ENCODE data around the gene CTXND1. TPM values are rescaled to one million over a fixed set of nuclear protein-coding genes. Genes with fewer than 3 reads are reported as not detected.

CTXND1 gene
- total RNA-seq, 1 donor from 2014 or later, result not detected

GRCh38 chr15:80154336-80154735, 97.7 kb downstream of the CTXND1 start:
- Mint-ChIP-seq H3K4me3 (ENCODE audit: unreplicated experiment) (no peak overlapping the region), H3K36me3 (ENCODE audit: low read depth) (no peaks in the 10 kb centered on the region), H3K4me1 (ENCODE audit: low read depth) (peaks cover 29% of the 10 kb centered on the region), H3K9me3 (ENCODE audit: low read depth) (no peaks in the 10 kb centered on the region), H3K27me3 (ENCODE audit: low read depth) (no peaks in the 10 kb centered on the region), H3K27ac (ENCODE audit: unreplicated experiment) (no peak overlapping the region)
- TF ChIP-seq CTCF (IDR thresholded peaks at IDR 0.05), result no peak
- DNase-seq (ENCODE audit: low spot score), result no peak

GRCh38 chr15:80153900-80154299, 98.1 kb downstream of the CTXND1 start:
- Mint-ChIP-seq H3K4me3 (ENCODE audit: unreplicated experiment) (peak overlapping the region; percentile 79), H3K27me3 (ENCODE audit: low read depth) (no peaks in the 10 kb centered on the region), H3K27ac (ENCODE audit: unreplicated experiment) (peak overlapping the region; percentile 92), H3K4me1 (ENCODE audit: low read depth) (peaks cover 29% of the 10 kb centered on the region), H3K9me3 (ENCODE audit: low read depth) (no peaks in the 10 kb centered on the region), H3K36me3 (ENCODE audit: low read depth) (no peaks in the 10 kb centered on the region)
- TF ChIP-seq CTCF (IDR thresholded peaks at IDR 0.05), result no peak
- no peak for DNase-seq (ENCODE audit: low spot score)

GRCh38 chr15:80152896-80153876, 98.8 kb downstream of the CTXND1 start, which contains the start of gene FAH:
FAH (plus strand) TSS chr15:80152999; CDS start chr15:80153055, 56 bp downstream.
- Mint-ChIP-seq H3K4me1 (ENCODE audit: low read depth) (peaks cover 29% of the 10 kb centered on the region), H3K27me3 (ENCODE audit: low read depth) (no peaks in the 10 kb centered on the region), H3K36me3 (ENCODE audit: low read depth) (no peaks in the 10 kb centered on the region), H3K4me3 (ENCODE audit: unreplicated experiment) (peak within 1 kb of the TSS; percentile 79), H3K27ac (ENCODE audit: unreplicated experiment) (peak within 1 kb of the TSS; percentile 92), H3K9me3 (ENCODE audit: low read depth) (no peaks in the 10 kb centered on the region)
- TF ChIP-seq CTCF (IDR thresholded peaks at IDR 0.05), result no peak
- DNase-seq (ENCODE audit: low spot score), result no peak

- Mint-ChIP-seq H3K4me1 (ENCODE audit: low read depth) (peaks cover 29% of the 10 kb centered on the region), H3K36me3 (ENCODE audit: low read depth) (no peaks in the 10 kb centered on the region), H3K9me3 (ENCODE audit: low read depth) (no peaks in the 10 kb centered on the region), H3K4me3 (ENCODE audit: unreplicated experiment) (peak overlapping the region; percentile 79), H3K27ac (ENCODE audit: unreplicated experiment) (peak overlapping the region; percentile 84), H3K27me3 (ENCODE audit: low read depth) (no peaks in the 10 kb centered on the region)
- no peak for DNase-seq (ENCODE audit: low spot score)
- TF ChIP-seq CTCF (IDR thresholded peaks at IDR 0.05), result no peak
Observed at GRCh38 chr15:80152180-80152895, 99.7 kb downstream of the CTXND1 start.

- Mint-ChIP-seq H3K27ac (ENCODE audit: unreplicated experiment) (no peak overlapping the region), H3K4me1 (ENCODE audit: low read depth) (peaks cover 29% of the 10 kb centered on the region), H3K36me3 (ENCODE audit: low read depth) (no peaks in the 10 kb centered on the region), H3K27me3 (ENCODE audit: low read depth) (no peaks in the 10 kb centered on the region), H3K9me3 (ENCODE audit: low read depth) (peaks cover 2% of the 10 kb centered on the region), H3K4me3 (ENCODE audit: unreplicated experiment) (peak overlapping the region; percentile 76)
- no peak for TF ChIP-seq CTCF (IDR thresholded peaks at IDR 0.05)
- DNase-seq (ENCODE audit: low spot score), result no peak
Observed at GRCh38 chr15:80151576-80151975, 100.4 kb downstream of the CTXND1 start.
